ENCODE measurements around the gene AIPL1.

AIPL1 gene

GRCh38 chr17:6454495-6455320, 19.8 kb upstream of the AIPL1 start:
- Histone ChIP-seq H3K79me1 (ENCODE audit: low read length) (no peaks in the 10 kb centered on the region), H3K4me3 (ENCODE audit: low read length) (peak overlapping the region; percentile 29), H3K56ac (ENCODE audit: low read length) (peak overlapping the region; percentile 88), H3K18ac (ENCODE audit: low read length) (peak overlapping the region; percentile 21), H3K27me3 (ENCODE audit: insufficient read depth, low read length, poor library complexity) (no peaks in the 10 kb centered on the region), H3K4me2 (ENCODE audit: low read length) (peak overlapping the region; percentile 83), H3K79me2 (ENCODE audit: control insufficient read depth, insufficient read depth, low read length) (no peaks in the 10 kb centered on the region), H3K4me1 (ENCODE audit: control insufficient read depth, low read depth, low read length) (no peaks in the 10 kb centered on the region), H3K23ac (ENCODE audit: low read length) (no peak overlapping the region), H4K8ac (ENCODE audit: low read depth, low read length) (no peak overlapping the region), H3K9ac (ENCODE audit: low read length) (peak overlapping the region; percentile 78), H2AK5ac (ENCODE audit: low read length) (no peak overlapping the region), H3K4ac (ENCODE audit: low read depth, low read length) (peak overlapping the region; percentile 8), H2BK5ac (ENCODE audit: low read length) (no peak overlapping the region), H2BK15ac (replicated peaks; ENCODE audit: low read depth) (no peak overlapping the region), H2BK120ac (ENCODE audit: low read depth, low read length) (no peak overlapping the region), H4K5ac (ENCODE audit: low read length) (no peak overlapping the region), H3K27ac (ENCODE audit: low read depth, low read length) (no peak overlapping the region), H3K36me3 (ENCODE audit: control insufficient read depth, insufficient read depth, low read length) (peaks cover 7% of the 10 kb centered on the region)
- WGBS (ENCODE audit: extremely low coverage, insufficient coverage, low lambda C conversion rate) = no CpG with 5 or more reads among the region's 35 CpGs
- peak; percentile 28 for DNase-seq

GRCh38 chr17:6453279-6454024, 18.5 kb upstream of the AIPL1 start:
- WGBS (ENCODE audit: extremely low coverage, insufficient coverage, low lambda C conversion rate) = no CpG with 5 or more reads among the region's 14 CpGs
- no peaks in the 10 kb centered on the region for H3K79me2 ChIP-seq (ENCODE audit: control insufficient read depth, insufficient read depth, low read length)
- H3K36me3 ChIP-seq (ENCODE audit: control insufficient read depth, insufficient read depth, low read length) = peaks cover 11% of the 10 kb centered on the region
- no peak overlapping the region for H3K4ac ChIP-seq (ENCODE audit: low read depth, low read length)
- no peak overlapping the region for H2BK120ac ChIP-seq (ENCODE audit: low read depth, low read length)
- no peak overlapping the region for H2BK5ac ChIP-seq (ENCODE audit: low read length)
- no peak overlapping the region for H3K18ac ChIP-seq (ENCODE audit: low read length)
- H3K79me1 ChIP-seq (ENCODE audit: low read length) = no peaks in the 10 kb centered on the region
- H4K8ac ChIP-seq (ENCODE audit: low read depth, low read length) = no peak overlapping the region
- H3K23ac ChIP-seq (ENCODE audit: low read length) = no peak overlapping the region
- H3K4me3 ChIP-seq (ENCODE audit: low read length) = no peak overlapping the region
- no peak overlapping the region for H2BK15ac ChIP-seq (replicated peaks; ENCODE audit: low read depth)
- H2AK5ac ChIP-seq (ENCODE audit: low read length) = no peak overlapping the region
- no peaks in the 10 kb centered on the region for H3K4me1 ChIP-seq (ENCODE audit: control insufficient read depth, low read depth, low read length)
- no peak overlapping the region for H3K4me2 ChIP-seq (ENCODE audit: low read length)
- H3K9ac ChIP-seq (ENCODE audit: low read length) = no peak overlapping the region
- DNase-seq = no peak
- no peak overlapping the region for H3K27ac ChIP-seq (ENCODE audit: low read depth, low read length)
- H4K5ac ChIP-seq (ENCODE audit: low read length) = no peak overlapping the region
- no peak overlapping the region for H3K56ac ChIP-seq (ENCODE audit: low read length)
- H3K27me3 ChIP-seq (ENCODE audit: insufficient read depth, low read length, poor library complexity) = no peaks in the 10 kb centered on the region

DNA sequence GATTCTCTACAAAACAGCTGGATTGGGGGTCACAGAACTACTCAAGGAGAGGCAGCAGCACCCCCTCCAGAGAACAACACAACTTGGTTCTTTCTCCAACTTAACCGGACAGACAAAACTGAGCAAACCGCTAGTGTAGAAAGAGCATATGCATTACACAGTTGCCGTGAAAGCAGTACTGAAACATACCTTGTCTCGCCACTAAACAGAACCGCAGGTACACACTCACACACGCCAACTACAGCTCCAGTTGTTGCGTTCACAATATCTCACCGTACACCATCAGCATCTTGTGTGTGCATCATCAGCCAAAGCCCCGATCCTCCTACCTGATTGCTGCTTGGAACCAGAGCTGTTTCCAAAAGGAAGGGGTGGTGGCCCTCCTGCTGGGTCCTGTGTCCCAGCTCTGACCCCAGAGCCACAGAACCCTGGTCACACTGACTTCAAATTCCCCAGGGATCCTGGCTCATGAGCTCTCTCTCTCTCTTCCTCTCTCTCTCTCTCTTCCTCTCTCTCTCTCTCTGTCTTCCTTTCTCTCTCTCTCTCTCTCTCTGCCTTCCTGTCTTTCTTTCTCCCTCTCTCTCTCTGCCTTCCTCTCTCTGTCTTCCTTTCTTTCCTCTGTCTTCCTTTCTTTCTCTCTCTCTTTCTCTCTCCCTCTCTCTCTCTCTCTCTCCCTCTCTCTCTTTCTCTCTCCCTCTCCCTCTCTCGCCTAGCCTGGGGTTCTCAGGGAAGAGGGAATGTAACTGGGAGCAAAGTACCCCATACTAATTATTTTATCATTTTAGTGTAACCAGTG, 17.7 kb upstream of the AIPL1 start:
- no peak overlapping the region for H3K56ac ChIP-seq (ENCODE audit: low read length)
- no peak overlapping the region for H3K18ac ChIP-seq (ENCODE audit: low read length)
- H3K4ac ChIP-seq (ENCODE audit: low read depth, low read length) = no peak overlapping the region
- H3K79me1 ChIP-seq (ENCODE audit: low read length) = no peaks in the 10 kb centered on the region
- no peak overlapping the region for H4K5ac ChIP-seq (ENCODE audit: low read length)
- no peak overlapping the region for H3K4me3 ChIP-seq (ENCODE audit: low read length)
- H3K27ac ChIP-seq (ENCODE audit: low read depth, low read length) = no peak overlapping the region
- no peaks in the 10 kb centered on the region for H3K79me2 ChIP-seq (ENCODE audit: control insufficient read depth, insufficient read depth, low read length)
- no peak overlapping the region for H2BK15ac ChIP-seq (replicated peaks; ENCODE audit: low read depth)
- H3K27me3 ChIP-seq (ENCODE audit: insufficient read depth, low read length, poor library complexity) = no peaks in the 10 kb centered on the region
- no peak overlapping the region for H3K9ac ChIP-seq (ENCODE audit: low read length)
- DNase-seq = no peak
- no peak overlapping the region for H2BK120ac ChIP-seq (ENCODE audit: low read depth, low read length)
- no peak overlapping the region for H3K4me2 ChIP-seq (ENCODE audit: low read length)
- no peak overlapping the region for H2AK5ac ChIP-seq (ENCODE audit: low read length)
- no peak overlapping the region for H3K23ac ChIP-seq (ENCODE audit: low read length)
- no peaks in the 10 kb centered on the region for H3K4me1 ChIP-seq (ENCODE audit: control insufficient read depth, low read depth, low read length)
- WGBS (ENCODE audit: extremely low coverage, insufficient coverage, low lambda C conversion rate) = no CpG with 5 or more reads among the region's 10 CpGs
- no peak overlapping the region for H4K8ac ChIP-seq (ENCODE audit: low read depth, low read length)
- peaks cover 11% of the 10 kb centered on the region for H3K36me3 ChIP-seq (ENCODE audit: control insufficient read depth, insufficient read depth, low read length)
- no peak overlapping the region for H2BK5ac ChIP-seq (ENCODE audit: low read length)

- Histone ChIP-seq H3K4me2 (ENCODE audit: low read length) (no peak overlapping the region), H3K27me3 (ENCODE audit: insufficient read depth, low read length, poor library complexity) (no peaks in the 10 kb centered on the region), H3K4me1 (ENCODE audit: control insufficient read depth, low read depth, low read length) (no peaks in the 10 kb centered on the region), H2BK15ac (replicated peaks; ENCODE audit: low read depth) (no peak overlapping the region), H2AK5ac (ENCODE audit: low read length) (no peak overlapping the region), H3K79me1 (ENCODE audit: low read length) (no peaks in the 10 kb centered on the region), H3K4me3 (ENCODE audit: low read length) (no peak overlapping the region), H4K5ac (ENCODE audit: low read length) (no peak overlapping the region), H3K79me2 (ENCODE audit: control insufficient read depth, insufficient read depth, low read length) (no peaks in the 10 kb centered on the region), H3K36me3 (ENCODE audit: control insufficient read depth, insufficient read depth, low read length) (peaks cover 11% of the 10 kb centered on the region), H3K56ac (ENCODE audit: low read length) (no peak overlapping the region), H3K23ac (ENCODE audit: low read length) (no peak overlapping the region), H3K9ac (ENCODE audit: low read length) (no peak overlapping the region), H2BK5ac (ENCODE audit: low read length) (no peak overlapping the region), H3K4ac (ENCODE audit: low read depth, low read length) (no peak overlapping the region), H3K27ac (ENCODE audit: low read depth, low read length) (no peak overlapping the region), H4K8ac (ENCODE audit: low read depth, low read length) (no peak overlapping the region), H2BK120ac (ENCODE audit: low read depth, low read length) (no peak overlapping the region), H3K18ac (ENCODE audit: low read length) (no peak overlapping the region)
- no peak for DNase-seq
- no CpG with 5 or more reads among the region's 12 CpGs for WGBS (ENCODE audit: extremely low coverage, insufficient coverage, low lambda C conversion rate)
Measured at GRCh38 chr17:6450926-6451832, 16.3 kb upstream of the AIPL1 start.

GRCh38 chr17:6449307-6449706, 14.4 kb upstream of the AIPL1 start:
- H3K18ac ChIP-seq (ENCODE audit: low read length) = no peak overlapping the region
- no CpG with 5 or more reads among the region's 6 CpGs for WGBS (ENCODE audit: extremely low coverage, insufficient coverage, low lambda C conversion rate)

More at GRCh38 chr17:6449307-6449706, 14.4 kb upstream of the AIPL1 start:
- Histone ChIP-seq H3K27ac (ENCODE audit: low read depth, low read length) (no peak overlapping the region), H3K4ac (ENCODE audit: low read depth, low read length) (no peak overlapping the region), H3K4me1 (ENCODE audit: control insufficient read depth, low read depth, low read length) (no peaks in the 10 kb centered on the region), H3K4me2 (ENCODE audit: low read length) (no peak overlapping the region), H2BK5ac (ENCODE audit: low read length) (no peak overlapping the region), H3K36me3 (ENCODE audit: control insufficient read depth, insufficient read depth, low read length) (peaks cover 11% of the 10 kb centered on the region), H4K8ac (ENCODE audit: low read depth, low read length) (no peak overlapping the region), H3K79me2 (ENCODE audit: control insufficient read depth, insufficient read depth, low read length) (peaks cover 3% of the 10 kb centered on the region), H3K4me3 (ENCODE audit: low read length) (no peak overlapping the region), H4K5ac (ENCODE audit: low read length) (no peak overlapping the region), H2AK5ac (ENCODE audit: low read length) (no peak overlapping the region), H3K79me1 (ENCODE audit: low read length) (peaks cover 6% of the 10 kb centered on the region), H2BK15ac (replicated peaks; ENCODE audit: low read depth) (no peak overlapping the region), H3K23ac (ENCODE audit: low read length) (no peak overlapping the region), H2BK120ac (ENCODE audit: low read depth, low read length) (no peak overlapping the region), H3K9ac (ENCODE audit: low read length) (no peak overlapping the region), H3K27me3 (ENCODE audit: insufficient read depth, low read length, poor library complexity) (no peaks in the 10 kb centered on the region), H3K56ac (ENCODE audit: low read length) (no peak overlapping the region)
- DNase-seq = no peak
